Measurements from ENCODE around the gene EXOC4. TPM values are rescaled to one million over a fixed set of nuclear protein-coding genes. Genes with fewer than 3 reads are reported as not detected.
"Not testable (repeated sequence)": the region's sequence is repeated elsewhere in the genome, so short reads cannot be mapped to it uniquely, and the experiment has no call there.

The EXOC4 gene
- total RNA-seq (78.7 TPM), polyA plus RNA-seq (ENCODE audit: insufficient read depth, low read depth, low replicate concordance) (22.8 TPM)
- long read RNA-seq, donor 1, full-length matches to known transcripts = 6 of 6 reads
- long read RNA-seq, donor 1, partial matches to known transcripts = 0 of 6 reads
- long read RNA-seq, donor 1, other reads (novel, unspliced or antisense) = 0 of 6 reads
- long read RNA-seq, donor 2, full-length matches to known transcripts = 5 of 5 reads
- long read RNA-seq, donor 2, partial matches to known transcripts = 0 of 5 reads
- long read RNA-seq, donor 2, other reads (novel, unspliced or antisense) = 0 of 5 reads
- long read RNA-seq, donor 3, full-length matches to known transcripts = 6 of 6 reads
- long read RNA-seq, donor 3, partial matches to known transcripts = 0 of 6 reads
- long read RNA-seq, donor 3, other reads (novel, unspliced or antisense) = 0 of 6 reads
- long read RNA-seq, donor 4, full-length matches to known transcripts = 4 of 4 reads
- long read RNA-seq, donor 4, partial matches to known transcripts = 0 of 4 reads
- long read RNA-seq, donor 4, other reads (novel, unspliced or antisense) = 0 of 4 reads
- long read RNA-seq, donor 5 = 0 reads
- long read RNA-seq, donor 6, full-length matches to known transcripts = 6 of 13 reads
- long read RNA-seq, donor 6, partial matches to known transcripts = 7 of 13 reads
- long read RNA-seq, donor 6, other reads (novel, unspliced or antisense) = 0 of 13 reads
- long read RNA-seq, donor 7, full-length matches to known transcripts = 12 of 29 reads
- long read RNA-seq, donor 7, partial matches to known transcripts = 4 of 29 reads
- long read RNA-seq, donor 7, other reads (novel, unspliced or antisense) = 13 of 29 reads
- long read RNA-seq, donor 8, partial matches to known transcripts = 5 of 6 reads
- long read RNA-seq, donor 8, other reads (novel, unspliced or antisense) = 0 of 6 reads
- long read RNA-seq, donor 9, partial matches to known transcripts = 5 of 5 reads
- long read RNA-seq, donor 9, other reads (novel, unspliced or antisense) = 0 of 5 reads
- long read RNA-seq, donor 10, full-length matches to known transcripts = 3 of 3 reads
- long read RNA-seq, donor 10, partial matches to known transcripts = 0 of 3 reads
- long read RNA-seq, donor 10, other reads (novel, unspliced or antisense) = 0 of 3 reads

DNA sequence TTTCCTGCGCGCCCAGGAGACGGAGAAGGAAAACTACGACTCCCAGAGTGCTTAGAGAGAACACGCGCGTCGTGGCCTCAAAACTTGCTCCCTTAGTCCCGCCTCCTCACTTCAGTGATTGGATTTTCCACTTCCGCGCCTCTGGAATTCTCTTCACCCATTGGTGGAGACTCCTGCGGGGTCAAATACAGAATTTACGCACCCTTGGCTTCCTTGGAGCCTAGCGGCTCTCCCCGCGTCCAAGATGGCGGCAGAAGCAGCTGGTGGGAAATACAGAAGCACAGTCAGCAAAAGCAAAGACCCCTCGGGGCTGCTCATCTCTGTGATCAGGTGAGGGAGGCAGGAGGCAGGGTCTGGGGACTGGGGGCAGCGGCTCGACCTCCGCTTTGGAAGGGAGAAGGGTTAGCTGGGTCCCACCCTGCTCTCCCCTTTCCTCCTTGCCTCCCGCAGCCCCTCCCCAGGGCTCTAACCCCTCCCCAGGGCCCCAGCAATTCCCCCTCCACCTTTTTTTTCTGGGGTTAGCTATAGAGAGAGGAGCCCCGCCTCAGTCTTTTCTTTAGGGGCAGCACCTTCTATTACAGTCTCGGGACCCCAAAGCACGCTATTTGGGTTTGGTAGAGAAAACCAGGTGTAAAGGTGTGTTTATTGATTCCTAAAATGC is at the start of gene EXOC4:
EXOC4 (plus strand) TSS at position 221 of the 661 bp plus-strand sequence.
- Histone ChIP-seq H3K4me1 (ENCODE audit: control insufficient read depth in 2 of 3, insufficient read depth in 2 of 3, low read depth in 1 of 3, low read length in 3 of 3) (no peaks in the 10 kb centered on the region), H3K4me3 (ENCODE audit: low read length in 3 of 3) (peak within 1 kb of the TSS; percentile 73 to 97 (median 93)), H3K27me3 (ENCODE audit: control insufficient read depth, insufficient read depth, low read length) (no peaks in the 10 kb centered on the region), H3K9me3 (ENCODE audit: control insufficient read depth in 2 of 3, insufficient read depth in 1 of 3, low read length in 3 of 3) (no peaks in the 10 kb centered on the region), H3K27ac (ENCODE audit: low read depth in 2 of 2, low read length in 2 of 2) (peak within 1 kb of the TSS; percentile 48 to 51), H3K36me3 (ENCODE audit: control insufficient read depth in 2 of 3, insufficient read depth in 3 of 3, low read length in 3 of 3) (no peaks in the 10 kb centered on the region), H3K9ac (ENCODE audit: low read length in 3 of 3) (peak within 1 kb of the TSS; percentile 83 to 87 (median 87))
- intact Hi-C loops (cut with DNase I) = no loop called here
- peak; percentile 99 for FAIRE-seq
- DNase-seq = peak; percentile 94 to 100 (median 98)
- TF ChIP-seq, protein P1, sequence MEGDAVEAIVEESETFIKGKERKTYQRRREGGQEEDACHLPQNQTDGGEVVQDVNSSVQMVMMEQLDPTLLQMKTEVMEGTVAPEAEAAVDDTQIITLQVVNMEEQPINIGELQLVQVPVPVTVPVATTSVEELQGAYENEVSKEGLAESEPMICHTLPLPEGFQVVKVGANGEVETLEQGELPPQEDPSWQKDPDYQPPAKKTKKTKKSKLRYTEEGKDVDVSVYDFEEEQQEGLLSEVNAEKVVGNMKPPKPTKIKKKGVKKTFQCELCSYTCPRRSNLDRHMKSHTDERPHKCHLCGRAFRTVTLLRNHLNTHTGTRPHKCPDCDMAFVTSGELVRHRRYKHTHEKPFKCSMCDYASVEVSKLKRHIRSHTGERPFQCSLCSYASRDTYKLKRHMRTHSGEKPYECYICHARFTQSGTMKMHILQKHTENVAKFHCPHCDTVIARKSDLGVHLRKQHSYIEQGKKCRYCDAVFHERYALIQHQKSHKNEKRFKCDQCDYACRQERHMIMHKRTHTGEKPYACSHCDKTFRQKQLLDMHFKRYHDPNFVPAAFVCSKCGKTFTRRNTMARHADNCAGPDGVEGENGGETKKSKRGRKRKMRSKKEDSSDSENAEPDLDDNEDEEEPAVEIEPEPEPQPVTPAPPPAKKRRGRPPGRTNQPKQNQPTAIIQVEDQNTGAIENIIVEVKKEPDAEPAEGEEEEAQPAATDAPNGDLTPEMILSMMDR (IDR thresholded peaks at IDR 0.05; ENCODE audit: borderline replicate concordance, extremely low read depth, insufficient read depth) = no peak

DNA sequence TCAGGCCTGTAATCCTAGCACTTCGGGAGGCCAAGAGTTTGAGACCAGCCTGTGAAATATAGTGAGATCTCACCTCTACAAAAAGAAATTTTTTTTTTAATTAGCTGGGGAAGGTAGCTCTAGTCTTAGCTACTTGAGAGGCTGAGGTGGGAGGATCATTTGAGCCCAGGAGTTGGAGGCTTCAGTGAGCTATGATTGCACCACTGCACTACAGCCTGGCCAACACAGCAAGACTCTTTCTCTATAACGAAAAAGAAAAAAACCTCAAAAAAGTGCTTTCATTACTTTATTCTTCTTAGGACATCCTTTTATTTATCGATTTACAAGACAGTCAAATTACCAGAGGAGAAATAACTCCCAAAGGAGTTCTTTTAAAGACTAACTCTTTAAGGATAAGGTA is 49.4 kb upstream of the EXOC4 start:
- Histone ChIP-seq H3K36me3 (ENCODE audit: control insufficient read depth in 2 of 3, insufficient read depth in 3 of 3, low read length in 3 of 3) (no peaks in the 10 kb centered on the region), H3K9ac (ENCODE audit: low read length in 3 of 3) (no peak overlapping the region), H3K27me3 (ENCODE audit: control insufficient read depth, insufficient read depth, low read length) (no peaks in the 10 kb centered on the region), H3K27ac (ENCODE audit: low read depth in 2 of 2, low read length in 2 of 2) (no peak overlapping the region), H3K4me1 (ENCODE audit: control insufficient read depth in 2 of 3, insufficient read depth in 2 of 3, low read depth in 1 of 3, low read length in 3 of 3) (no peaks in the 10 kb centered on the region), H3K9me3 (ENCODE audit: control insufficient read depth in 2 of 3, insufficient read depth in 1 of 3, low read length in 3 of 3) (no peaks in the 10 kb centered on the region), H3K4me3 (ENCODE audit: low read length in 3 of 3) (no peak overlapping the region)
- intact Hi-C loops (cut with DNase I) = no loop called here
- TF ChIP-seq, protein P1 (IDR thresholded peaks at IDR 0.05; ENCODE audit: borderline replicate concordance, extremely low read depth, insufficient read depth) = no peak
- DNase-seq (no peak), FAIRE-seq (no peak)

GRCh38 chr7:133207687-133208086 is 45.2 kb upstream of the EXOC4 start:
- TF ChIP-seq, protein P1 (IDR thresholded peaks at IDR 0.05; ENCODE audit: borderline replicate concordance, extremely low read depth, insufficient read depth) = no peak
- H3K4me3 ChIP-seq (ENCODE audit: low read length in 3 of 3) = no peak overlapping the region
- H3K36me3 ChIP-seq (ENCODE audit: control insufficient read depth in 2 of 3, insufficient read depth in 3 of 3, low read length in 3 of 3) = no peaks in the 10 kb centered on the region
- intact Hi-C loops (cut with DNase I) = no loop called here
- H3K9me3 ChIP-seq (ENCODE audit: control insufficient read depth in 2 of 3, insufficient read depth in 1 of 3, low read length in 3 of 3) = no peaks in the 10 kb centered on the region
- H3K4me1 ChIP-seq (ENCODE audit: control insufficient read depth in 2 of 3, insufficient read depth in 2 of 3, low read depth in 1 of 3, low read length in 3 of 3) = no peaks in the 10 kb centered on the region
- no peak overlapping the region for H3K27ac ChIP-seq (ENCODE audit: low read depth in 2 of 2, low read length in 2 of 2)
- no peak for DNase-seq
- no peak overlapping the region for H3K9ac ChIP-seq (ENCODE audit: low read length in 3 of 3)
- H3K27me3 ChIP-seq (ENCODE audit: control insufficient read depth, insufficient read depth, low read length) = no peaks in the 10 kb centered on the region
- FAIRE-seq = no peak

DNA sequence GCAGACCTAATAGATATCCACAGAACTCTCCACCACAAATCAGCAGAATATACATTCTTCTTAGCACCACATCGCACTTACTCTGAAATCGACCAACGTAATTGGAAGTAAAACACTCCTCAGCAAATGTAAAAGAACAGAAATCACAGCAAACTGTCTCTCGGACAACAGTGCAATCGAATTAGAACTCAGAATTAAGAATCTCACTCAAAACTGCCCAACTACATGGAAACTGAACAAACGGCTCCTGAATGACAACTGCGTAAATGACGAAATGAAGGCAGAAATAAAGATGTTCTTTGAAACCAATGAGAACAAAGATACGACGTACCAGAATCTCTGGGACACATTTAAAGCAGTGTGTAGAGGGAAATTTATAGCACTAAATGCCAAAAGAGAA is 42.1 kb upstream of the EXOC4 start:
- not testable (repeated sequence) for H3K4me1 ChIP-seq (ENCODE audit: control insufficient read depth in 2 of 3, insufficient read depth in 2 of 3, low read depth in 1 of 3, low read length in 3 of 3); FAIRE-seq

DNA sequence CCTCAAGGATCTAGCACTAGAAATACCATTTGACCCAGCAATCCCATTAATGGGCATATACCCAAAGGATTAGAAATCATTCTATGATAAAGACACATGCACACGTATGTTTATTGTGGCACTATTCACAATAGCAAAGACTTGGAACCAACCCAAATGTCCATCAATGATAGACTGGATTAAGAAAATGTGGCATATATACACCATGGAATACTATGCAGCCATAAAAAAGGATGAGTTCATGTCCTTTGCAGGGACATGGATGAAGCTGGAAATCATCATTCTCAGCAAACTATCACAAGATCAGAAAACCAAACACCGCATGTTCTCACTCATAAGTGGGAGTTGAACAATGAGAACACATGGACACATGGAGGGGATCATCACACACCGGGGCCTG is 39.1 kb upstream of the EXOC4 start:
- H3K9me3 ChIP-seq (ENCODE audit: control insufficient read depth in 2 of 3, insufficient read depth in 1 of 3, low read length in 3 of 3); H3K4me3 ChIP-seq (ENCODE audit: low read length in 3 of 3); DNase-seq; intact Hi-C loops (cut with DNase I); H3K27me3 ChIP-seq (ENCODE audit: control insufficient read depth, insufficient read depth, low read length); H3K4me1 ChIP-seq (ENCODE audit: control insufficient read depth in 2 of 3, insufficient read depth in 2 of 3, low read depth in 1 of 3, low read length in 3 of 3); H3K9ac ChIP-seq (ENCODE audit: low read length in 3 of 3); FAIRE-seq; H3K36me3 ChIP-seq (ENCODE audit: control insufficient read depth in 2 of 3, insufficient read depth in 3 of 3, low read length in 3 of 3); H3K27ac ChIP-seq (ENCODE audit: low read depth in 2 of 2, low read length in 2 of 2): not testable (repeated sequence)

More for the DNA sequence above, 42.1 kb upstream of the EXOC4 start:
- DNase-seq; H3K4me3 ChIP-seq (ENCODE audit: low read length in 3 of 3); H3K9ac ChIP-seq (ENCODE audit: low read length in 3 of 3); H3K36me3 ChIP-seq (ENCODE audit: control insufficient read depth in 2 of 3, insufficient read depth in 3 of 3, low read length in 3 of 3); H3K27ac ChIP-seq (ENCODE audit: low read depth in 2 of 2, low read length in 2 of 2); intact Hi-C loops (cut with DNase I); H3K27me3 ChIP-seq (ENCODE audit: control insufficient read depth, insufficient read depth, low read length); H3K9me3 ChIP-seq (ENCODE audit: control insufficient read depth in 2 of 3, insufficient read depth in 1 of 3, low read length in 3 of 3): not testable (repeated sequence)

All from kidney (tissue), 22 donors.